ENCODE results near the gene RAB22A. TPM values are rescaled to one million over a fixed set of nuclear protein-coding genes. Genes with fewer than 3 reads are reported as not detected.

RAB22A gene
- total and polyA plus RNA-seq, 2 of the 4 experiments (the other 2 are of a cell fraction): 8.2 to 8.4 TPM

DNA sequence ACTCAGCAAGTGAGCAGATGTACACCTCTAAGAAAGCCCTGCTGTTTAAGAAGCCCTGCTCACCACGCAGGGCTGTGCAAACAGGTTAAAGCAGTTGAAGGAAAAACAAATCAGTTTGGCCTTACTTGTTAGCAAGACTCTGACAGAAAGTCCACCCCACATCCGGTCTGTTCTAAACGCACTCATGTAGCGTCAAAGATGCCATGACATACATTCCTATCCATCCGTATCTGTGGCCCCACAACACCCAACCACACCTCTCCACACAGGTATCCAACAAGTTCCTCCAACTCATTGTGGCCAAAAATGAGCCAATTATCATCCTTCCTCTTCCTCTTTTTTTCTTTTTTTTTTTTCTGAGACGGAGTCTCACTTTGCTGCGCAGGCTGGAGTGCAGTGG is 22.8 kb upstream of the RAB22A start:
- no peak overlapping the region for H3K9ac ChIP-seq (ENCODE audit: low read depth, low read length)
- dilution Hi-C loops (cut with HindIII; ENCODE audit: low sequenced_read_pairs, unreplicated experiment): no loop called here
- no peak overlapping the region for H3K27ac ChIP-seq (ENCODE audit: insufficient read depth, low read length)
- H3K4ac ChIP-seq (ENCODE audit: low read depth, low read length): no peak overlapping the region
- no peak overlapping the region for H3K4me3 ChIP-seq (ENCODE audit: insufficient read depth, low read depth, low read length)
- no peak overlapping the region for H3K4me2 ChIP-seq (ENCODE audit: low read depth, low read length)
- intact Hi-C loops (cut with micrococcal nuclease): no loop called here
- no peak overlapping the region for H4K5ac ChIP-seq (ENCODE audit: low read depth, low read length)
- no peak overlapping the region for H3K18ac ChIP-seq (ENCODE audit: low read depth, low read length)
- H3K36me3 ChIP-seq (ENCODE audit: control insufficient read depth, insufficient read depth, low read length): peaks cover 22% of the 10 kb centered on the region
- no peak overlapping the region for H3K23ac ChIP-seq (ENCODE audit: low read depth, low read length)
- H3K4me1 ChIP-seq (ENCODE audit: control insufficient read depth, insufficient read depth, low read length): peaks cover 2% of the 10 kb centered on the region; the same call in 1 of the 2 replicates
- WGBS, 2 experiments (ENCODE audit: extremely low coverage in 2 of 2, insufficient read length in 1 of 2): 100% methylated on average over 1 of the region's 7 CpGs; no CpG with 5 or more reads in 1 of the 2 experiments
- no peaks in the 10 kb centered on the region for H3K27me3 ChIP-seq (ENCODE audit: control insufficient read depth, insufficient read depth, low read length)
- no peak overlapping the region for H2BK5ac ChIP-seq (ENCODE audit: low read depth, low read length, poor library complexity, severe bottlenecking)
- H2AK5ac ChIP-seq (ENCODE audit: low read depth, low read length): no peak overlapping the region
- ChIA-PET CTCF (no interaction called here), POLR2A (ENCODE audit: unreplicated experiment) (no interaction called here)
- H2BK15ac ChIP-seq (ENCODE audit: low read depth, low read length): no peak overlapping the region
- H2BK120ac ChIP-seq (ENCODE audit: low read depth, low read length): no peak overlapping the region
- peaks cover 13% of the 10 kb centered on the region; the same call in 1 of the 2 replicates for H4K20me1 ChIP-seq (ENCODE audit: insufficient read depth, low read length)
- no peaks in the 10 kb centered on the region for H3K9me3 ChIP-seq (ENCODE audit: control insufficient read depth, insufficient read depth, low read length)
- H4K91ac ChIP-seq (ENCODE audit: insufficient read depth, low read depth, low read length): no peak overlapping the region
- H3K9me1 ChIP-seq (ENCODE audit: insufficient read depth, low read length): peaks cover 12% of the 10 kb centered on the region; the same call in 1 of the 2 replicates
- ATAC-seq (ENCODE audit: low read depth) (no peak), DNase-seq (no peak)
- no peak overlapping the region for H2AK9ac ChIP-seq (replicated peaks; ENCODE audit: low read depth, low read length, poor library complexity)
- peaks cover 47 to 62% of the 10 kb centered on the region in 2 experiments for H3K79me1 ChIP-seq (ENCODE audit: low read depth in 1 of 2, low read length in 2 of 2)
- no peak overlapping the region for H2AFZ ChIP-seq (replicated peaks; ENCODE audit: low read length, poor library complexity)
- TF ChIP-seq POLR2A (IDR thresholded peaks at IDR 0.05; ENCODE audit: low read depth, low read length): no peak
- no peak for TF ChIP-seq NFE2L2 (IDR thresholded peaks at IDR 0.05; ENCODE audit: low read depth, low read length)
- no peak for TF ChIP-seq MAZ (IDR thresholded peaks at IDR 0.05; ENCODE audit: borderline replicate concordance, low read depth, low read length)
- no peak for TF ChIP-seq RAD21 (IDR thresholded peaks at IDR 0.05; ENCODE audit: low read length)
- TF ChIP-seq SMC3 (IDR thresholded peaks at IDR 0.05; ENCODE audit: low read depth, low read length): no peak
- TF ChIP-seq CHD1 (IDR thresholded peaks at IDR 0.05; ENCODE audit: low read depth, low read length): no peak
- TF ChIP-seq, protein P1, sequence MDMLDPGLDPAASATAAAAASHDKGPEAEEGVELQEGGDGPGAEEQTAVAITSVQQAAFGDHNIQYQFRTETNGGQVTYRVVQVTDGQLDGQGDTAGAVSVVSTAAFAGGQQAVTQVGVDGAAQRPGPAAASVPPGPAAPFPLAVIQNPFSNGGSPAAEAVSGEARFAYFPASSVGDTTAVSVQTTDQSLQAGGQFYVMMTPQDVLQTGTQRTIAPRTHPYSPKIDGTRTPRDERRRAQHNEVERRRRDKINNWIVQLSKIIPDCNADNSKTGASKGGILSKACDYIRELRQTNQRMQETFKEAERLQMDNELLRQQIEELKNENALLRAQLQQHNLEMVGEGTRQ (IDR thresholded peaks at IDR 0.05; ENCODE audit: low read depth, low read length): no peak
- TF ChIP-seq, protein P2, sequence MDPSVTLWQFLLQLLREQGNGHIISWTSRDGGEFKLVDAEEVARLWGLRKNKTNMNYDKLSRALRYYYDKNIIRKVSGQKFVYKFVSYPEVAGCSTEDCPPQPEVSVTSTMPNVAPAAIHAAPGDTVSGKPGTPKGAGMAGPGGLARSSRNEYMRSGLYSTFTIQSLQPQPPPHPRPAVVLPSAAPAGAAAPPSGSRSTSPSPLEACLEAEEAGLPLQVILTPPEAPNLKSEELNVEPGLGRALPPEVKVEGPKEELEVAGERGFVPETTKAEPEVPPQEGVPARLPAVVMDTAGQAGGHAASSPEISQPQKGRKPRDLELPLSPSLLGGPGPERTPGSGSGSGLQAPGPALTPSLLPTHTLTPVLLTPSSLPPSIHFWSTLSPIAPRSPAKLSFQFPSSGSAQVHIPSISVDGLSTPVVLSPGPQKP (IDR thresholded peaks at IDR 0.05; ENCODE audit: borderline replicate concordance, low read depth, low read length): no peak
- no peak overlapping the region for H4K8ac ChIP-seq (ENCODE audit: low read depth in 2 of 2, low read length in 2 of 2)
- in situ Hi-C loops (cut with MboI; ENCODE audit: low sequenced_read_pairs): no loop called here
- H2BK20ac ChIP-seq (ENCODE audit: low read depth, low read length): no peak overlapping the region
- no TSS peak for BruUV-seq (replicated peaks)
- no peak overlapping the region for H3K56ac ChIP-seq (ENCODE audit: extremely low read depth, insufficient read depth, low read length)
- H3K14ac ChIP-seq (replicated peaks; ENCODE audit: low read depth, low read length): no peak overlapping the region

Measured in IMR-90 (cell line).